Measurements from ENCODE around the gene BRIP1.

The BRIP1 gene

DNA sequence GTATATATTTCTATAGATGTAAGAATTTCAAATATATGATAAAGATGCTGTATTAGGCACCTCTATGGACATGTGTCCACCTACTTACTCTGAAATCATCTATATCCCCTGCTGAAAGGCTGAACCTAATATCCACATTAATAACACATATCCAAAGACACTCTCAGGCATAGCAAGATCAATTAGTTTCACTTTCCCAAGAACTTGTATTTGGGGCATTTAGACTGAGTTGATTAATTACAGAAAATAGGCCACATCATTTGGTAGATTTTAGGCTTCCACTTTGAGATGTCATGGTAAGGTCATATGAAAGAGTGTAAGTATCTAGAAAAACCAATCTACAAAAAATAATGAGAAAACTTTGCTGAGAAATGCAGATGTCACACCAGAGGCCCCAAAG is 45.1 kb downstream of the BRIP1 start:
- peaks cover 12 to 36% of the 10 kb centered on the region in 2 experiments for H3K36me3 ChIP-seq (ENCODE audit: control insufficient read depth in 2 of 2, insufficient read depth in 1 of 2, low read length in 2 of 2)
- ChIA-PET POLR2A (interaction anchor here (0.6 kb wide), 1 partner anchor 15 kb away, joined by 3 read pairs; no protein-coding TSS in a partner anchor), CTCF (no interaction called here)
- H3K4me3 ChIP-seq (ENCODE audit: low read depth, low read length) = no peak overlapping the region
- no peaks in the 10 kb centered on the region for H3K4me1 ChIP-seq (ENCODE audit: control insufficient read depth, insufficient read depth, low read length)
- H3K9me3 ChIP-seq (ENCODE audit: control insufficient read depth, insufficient read depth, low read depth, low read length) = no peaks in the 10 kb centered on the region
- TF ChIP-seq ZNF16 (tag by site-specific recombination; IDR thresholded peaks at IDR 0.05; ENCODE audit: low read depth) = no peak
- H3K27ac ChIP-seq (ENCODE audit: extremely low read depth, low read depth, low read length) = no peak overlapping the region

DNA sequence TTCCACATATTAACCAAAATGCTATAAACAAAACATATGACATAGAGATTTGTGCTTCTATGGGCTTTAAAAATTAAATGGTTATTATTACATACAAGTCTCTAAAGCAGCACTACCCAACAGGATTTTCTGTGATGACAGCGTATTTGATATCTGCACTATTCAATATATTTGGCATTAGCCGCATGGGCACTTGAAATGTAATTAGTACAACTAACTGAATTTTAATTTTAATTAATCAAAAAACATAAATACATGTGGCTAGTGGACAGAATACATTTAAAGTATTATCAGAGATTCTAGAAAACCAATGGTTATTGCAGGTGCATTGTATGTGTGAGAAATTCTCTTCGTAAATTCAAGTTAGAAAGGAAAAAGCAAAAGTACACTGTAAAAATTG is 45.9 kb downstream of the BRIP1 start:
- no peak overlapping the region for H3K27ac ChIP-seq (ENCODE audit: extremely low read depth, low read depth, low read length)
- CTCF ChIA-PET = no interaction called here

DNA sequence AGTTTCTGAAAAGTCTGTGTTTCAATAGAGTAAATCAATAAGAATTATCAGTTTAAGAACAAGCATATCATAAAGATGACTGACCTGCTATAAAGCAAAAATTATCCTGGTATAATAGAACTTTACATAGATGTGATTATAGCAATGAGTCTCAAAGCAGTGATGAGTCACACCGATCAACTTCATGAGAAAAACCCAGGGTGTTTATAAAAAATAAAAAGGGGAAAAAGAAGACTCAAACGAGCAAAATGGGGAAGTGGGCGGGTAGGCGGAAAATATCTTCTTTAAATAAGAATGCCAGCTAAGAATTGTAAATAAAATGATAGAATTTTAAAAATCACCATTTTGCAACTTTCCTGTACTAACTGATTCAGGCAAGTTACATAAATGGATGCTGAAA is 46.8 kb downstream of the BRIP1 start:
- CTCF ChIA-PET = interaction anchor here (1.4 kb wide), 1 partner anchor 20 kb away, joined by 4 read pairs; no protein-coding TSS in a partner anchor
- TF ChIP-seq ZNF530 (tag by site-specific recombination; IDR thresholded peaks at IDR 0.05; ENCODE audit: low read depth) (no peak), ZNF629 (tag by site-specific recombination; IDR thresholded peaks at IDR 0.05) (no peak), ZNF621 (tag by site-specific recombination; IDR thresholded peaks at IDR 0.05) (no peak), ZNF843 (tag by site-specific recombination; IDR thresholded peaks at IDR 0.05) (no peak), OSR2 (tag by site-specific recombination; IDR thresholded peaks at IDR 0.05) (no peak), ZNF223 (tag by site-specific recombination; IDR thresholded peaks at IDR 0.05) (no peak), ZNF391 (tag by site-specific recombination; IDR thresholded peaks at IDR 0.05; ENCODE audit: borderline replicate concordance, low read depth) (no peak), ZNF211 (tag by site-specific recombination; IDR thresholded peaks at IDR 0.05; ENCODE audit: low read depth) (no peak), ZSCAN16 (tag by site-specific recombination; IDR thresholded peaks at IDR 0.05) (no peak), KLF1 (tag by site-specific recombination; IDR thresholded peaks at IDR 0.05) (no peak), ZNF302 (tag by site-specific recombination; IDR thresholded peaks at IDR 0.05; ENCODE audit: low read depth) (no peak)
- TF ChIP-seq, protein P1, sequence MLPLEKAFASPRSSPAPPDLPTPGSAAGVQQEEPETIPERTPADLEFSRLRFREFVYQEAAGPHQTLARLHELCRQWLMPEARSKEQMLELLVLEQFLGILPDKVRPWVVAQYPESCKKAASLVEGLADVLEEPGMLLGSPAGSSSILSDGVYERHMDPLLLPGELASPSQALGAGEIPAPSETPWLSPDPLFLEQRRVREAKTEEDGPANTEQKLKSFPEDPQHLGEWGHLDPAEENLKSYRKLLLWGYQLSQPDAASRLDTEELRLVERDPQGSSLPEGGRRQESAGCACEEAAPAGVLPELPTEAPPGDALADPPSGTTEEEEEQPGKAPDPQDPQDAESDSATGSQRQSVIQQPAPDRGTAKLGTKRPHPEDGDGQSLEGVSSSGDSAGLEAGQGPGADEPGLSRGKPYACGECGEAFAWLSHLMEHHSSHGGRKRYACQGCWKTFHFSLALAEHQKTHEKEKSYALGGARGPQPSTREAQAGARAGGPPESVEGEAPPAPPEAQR (tag by site-specific recombination; IDR thresholded peaks at IDR 0.05) = no peak
- Histone ChIP-seq H3K36me3 (ENCODE audit: control insufficient read depth in 2 of 2, insufficient read depth in 1 of 2, low read length in 2 of 2) (peaks cover 17 to 24% of the 10 kb centered on the region in 2 experiments), H3K9me3 (ENCODE audit: control insufficient read depth, insufficient read depth, low read depth, low read length) (no peaks in the 10 kb centered on the region), H3K27ac (ENCODE audit: extremely low read depth, low read depth, low read length) (no peak overlapping the region), H3K4me3 (ENCODE audit: low read depth, low read length) (no peak overlapping the region), H3K4me1 (ENCODE audit: control insufficient read depth, insufficient read depth, low read length) (no peaks in the 10 kb centered on the region)
- POLR2A ChIA-PET = no interaction called here

More for the DNA sequence above, 45.9 kb downstream of the BRIP1 start:
- Histone ChIP-seq H3K36me3 (ENCODE audit: control insufficient read depth in 2 of 2, insufficient read depth in 1 of 2, low read length in 2 of 2) (peaks cover 17 to 30% of the 10 kb centered on the region in 2 experiments), H3K4me1 (ENCODE audit: control insufficient read depth, insufficient read depth, low read length) (no peaks in the 10 kb centered on the region), H3K9me3 (ENCODE audit: control insufficient read depth, insufficient read depth, low read depth, low read length) (no peaks in the 10 kb centered on the region), H3K4me3 (ENCODE audit: low read depth, low read length) (no peak overlapping the region)
- TF ChIP-seq YY2 (tag by site-specific recombination; IDR thresholded peaks at IDR 0.05) (no peak), ZNF600 (tag by site-specific recombination; IDR thresholded peaks at IDR 0.05) (no peak), ZNF76 (tag by site-specific recombination; IDR thresholded peaks at IDR 0.05; ENCODE audit: borderline replicate concordance, low read depth) (no peak), ZNF2 (tag by site-specific recombination; IDR thresholded peaks at IDR 0.05) (no peak)
- POLR2A ChIA-PET = interaction anchor here (0.6 kb wide), 1 partner anchor 16 kb away, joined by 3 read pairs; no protein-coding TSS in a partner anchor

DNA sequence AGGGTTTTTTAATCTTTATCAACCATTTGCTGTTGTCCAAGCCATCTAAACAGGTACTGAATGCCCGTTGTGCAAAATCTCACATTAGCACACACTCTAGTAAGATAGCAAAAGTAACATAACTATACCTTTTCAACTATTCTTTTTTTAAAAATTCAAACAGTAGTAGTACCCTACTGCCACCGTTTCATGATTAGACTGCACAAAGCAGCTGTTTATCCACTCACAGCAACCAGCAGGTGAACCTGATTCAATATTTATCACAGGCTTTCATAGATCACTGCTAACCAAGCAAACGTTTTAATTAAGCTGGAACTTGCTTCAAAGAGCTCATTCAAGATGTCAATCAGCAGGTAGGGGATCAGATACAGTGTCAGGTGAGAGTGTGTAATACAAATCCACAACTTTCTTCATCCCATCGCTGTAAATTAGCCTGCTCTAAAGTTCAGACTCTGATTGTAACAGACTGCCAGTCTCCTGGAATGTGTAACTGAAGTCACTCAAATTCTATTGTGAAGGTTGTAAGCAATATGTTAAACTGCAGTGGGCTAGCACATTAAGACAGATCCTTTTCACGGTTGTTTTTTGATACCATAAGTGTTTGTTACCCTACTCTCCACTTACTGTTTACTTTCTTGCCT is 47.3 kb downstream of the BRIP1 start:
- TF ChIP-seq ZNF558 (tag by site-specific recombination; IDR thresholded peaks at IDR 0.05) (no peak), ZNF521 (tag by site-specific recombination; IDR thresholded peaks at IDR 0.05) (no peak), GLIS2 (tag by site-specific recombination; IDR thresholded peaks at IDR 0.05) (no peak), FEZF1 (tag by site-specific recombination; IDR thresholded peaks at IDR 0.05) (no peak), ZNF155 (tag by site-specific recombination; IDR thresholded peaks at IDR 0.05) (no peak), SP2 (tag by site-specific recombination; IDR thresholded peaks at IDR 0.05) (no peak), BCL11B (tag by site-specific recombination; IDR thresholded peaks at IDR 0.05; ENCODE audit: low read depth) (no peak), ZNF610 (tag by site-specific recombination; IDR thresholded peaks at IDR 0.05; ENCODE audit: borderline replicate concordance) (no peak), ZIC2 (tag by site-specific recombination; IDR thresholded peaks at IDR 0.05) (no peak), ZNF791 (tag by site-specific recombination; IDR thresholded peaks at IDR 0.05) (no peak)
- Histone ChIP-seq H3K36me3 (ENCODE audit: control insufficient read depth in 2 of 2, insufficient read depth in 1 of 2, low read length in 2 of 2) (peaks cover 19 to 24% of the 10 kb centered on the region in 2 experiments), H3K4me1 (ENCODE audit: control insufficient read depth, insufficient read depth, low read length) (no peaks in the 10 kb centered on the region), H3K9me3 (ENCODE audit: control insufficient read depth, insufficient read depth, low read depth, low read length) (no peaks in the 10 kb centered on the region), H3K27ac (ENCODE audit: extremely low read depth, low read depth, low read length) (no peak overlapping the region), H3K4me3 (ENCODE audit: low read depth, low read length) (no peak overlapping the region)
- POLR2A ChIA-PET = no interaction called here
- CTCF ChIA-PET = interaction anchor here (0.6 to 1.4 kb wide), 2 partner anchors 21 to 120 kb away, joined by 4 to 5 read pairs; no protein-coding TSS in a partner anchor
